GM18870 (cell line): ENCODE results near the gene PIK3R3.

Source experiments
- ATAC-seq: cut with Tn5 transposase; IDR thresholded peaks from one replicate; pipeline ENCODE4 v1.9.1; 2021; ENCODE audit warnings: moderate library complexity; ENCODE audit not compliant: unreplicated experiment

The PIK3R3 gene

DNA sequence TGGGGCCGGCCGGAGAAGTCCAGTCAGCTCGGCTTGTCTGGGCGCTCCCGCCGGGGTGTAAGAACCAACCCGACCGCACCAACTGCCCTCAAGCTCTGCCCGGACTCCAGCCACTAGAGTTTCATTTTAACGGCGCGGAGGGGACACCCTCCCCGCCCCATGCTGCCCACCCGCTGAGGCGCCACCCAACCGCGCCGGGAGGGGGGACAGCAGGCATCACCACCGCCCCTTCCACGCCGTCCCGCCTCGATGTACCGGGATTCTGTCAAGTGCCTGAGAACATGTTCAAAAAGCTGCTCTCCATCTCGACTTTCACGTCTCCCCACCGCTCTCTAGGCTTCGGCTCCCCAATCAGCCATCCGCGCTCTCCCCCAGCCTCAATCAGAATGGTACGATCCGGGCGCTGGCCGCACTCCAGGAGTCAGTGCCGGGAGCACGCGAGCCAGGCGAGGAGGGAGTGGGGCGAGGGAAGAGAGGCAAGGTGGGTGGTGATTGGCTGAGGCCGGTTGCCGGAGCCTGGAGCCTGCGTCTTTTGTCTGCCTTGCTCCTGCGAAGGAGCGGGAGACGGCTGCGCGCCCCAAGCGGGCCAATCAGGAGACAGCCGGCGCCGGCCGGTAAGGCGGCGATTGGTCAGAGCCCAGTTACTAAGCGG lies at the start of gene PIK3R3:
Gene PIK3R3, minus strand, starts transcription at position 101 of the 652 bp plus-strand sequence. CDS start 677 bp downstream, outside the sequence.
- peak; percentile 81 for ATAC-seq

DNA sequence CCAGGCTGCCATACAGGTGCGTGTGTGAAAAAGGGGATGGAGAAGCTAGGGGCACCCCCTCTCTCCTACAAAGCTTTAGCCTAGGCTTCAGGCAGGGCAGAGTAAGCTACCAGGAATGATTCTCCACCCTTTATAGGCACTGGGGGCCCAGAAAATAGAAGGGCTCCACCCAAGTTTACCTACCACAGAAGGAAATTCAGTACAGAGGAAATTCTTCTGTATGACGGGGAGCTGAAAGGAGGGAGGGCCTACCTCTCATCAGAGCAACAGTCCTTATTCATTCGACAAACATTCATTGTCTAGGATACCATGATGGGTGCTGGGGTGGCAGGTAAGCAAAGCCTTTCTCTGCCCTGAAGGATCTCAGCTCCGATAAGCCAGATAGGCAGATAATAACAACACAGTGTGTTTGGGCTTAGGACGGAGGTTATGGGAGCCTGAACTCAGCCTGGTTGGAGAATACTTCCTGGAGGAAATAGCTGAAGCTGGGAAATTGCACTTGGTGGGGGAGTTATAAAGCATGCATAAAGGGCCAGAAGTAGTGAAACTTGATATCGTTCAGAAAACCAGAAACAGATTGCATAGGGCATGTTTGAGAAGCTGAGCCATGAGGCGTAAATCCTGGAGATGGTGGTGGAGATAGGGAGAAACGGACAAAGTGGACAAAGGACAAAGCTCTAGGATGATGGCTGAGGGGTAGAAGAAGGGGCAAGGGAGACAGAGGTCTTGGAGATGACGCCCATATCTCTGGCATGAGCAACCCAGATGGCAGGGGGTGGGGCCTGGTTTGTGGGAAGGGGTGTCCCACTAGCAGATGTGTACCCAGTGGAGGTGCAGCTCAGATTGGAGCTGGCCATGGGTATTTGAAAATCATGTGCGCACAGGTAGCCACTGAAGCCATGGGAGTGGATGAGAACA lies 49.2 kb upstream of the PIK3R3 start:
- ATAC-seq: no peak

GRCh38 chr1:46180082-46180616 lies 47.7 kb upstream of the PIK3R3 start:
- ATAC-seq: no peak

GRCh38 chr1:46179138-46180081 lies 47.0 kb upstream of the PIK3R3 start:
- no peak for ATAC-seq

DNA sequence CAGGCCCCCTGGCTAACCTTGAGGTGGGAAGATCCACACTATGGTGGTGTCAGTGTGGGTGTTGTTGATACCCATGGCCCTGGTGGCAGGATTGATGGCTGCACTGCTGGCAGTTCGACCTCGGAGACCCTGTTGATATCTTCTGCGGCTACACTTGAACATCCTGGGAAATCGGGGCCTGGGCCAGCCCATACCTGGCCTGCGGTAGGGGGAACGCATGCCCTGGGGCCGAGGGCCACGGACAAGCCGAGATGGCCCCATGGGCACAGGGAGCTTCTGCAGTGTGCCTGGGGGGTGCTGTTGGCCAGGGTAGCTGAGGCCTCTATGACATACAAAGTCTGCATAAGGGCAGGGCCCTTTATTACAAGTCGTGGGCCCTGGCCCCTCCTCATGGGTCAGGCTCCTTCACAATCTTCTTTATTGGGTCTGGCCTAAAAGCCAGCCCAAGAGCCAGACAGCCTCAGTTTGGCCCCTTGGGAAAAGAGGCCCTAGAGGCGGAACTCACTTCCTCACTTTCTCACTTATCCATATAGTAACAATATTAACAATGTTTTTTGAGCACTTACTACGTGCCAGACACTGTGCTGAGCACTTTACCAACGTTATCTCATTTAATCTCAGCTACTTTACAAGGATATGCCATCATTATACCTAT lies 43.9 kb upstream of the PIK3R3 start, which contains the start of gene P3R3URF:
Gene P3R3URF, minus strand, starts transcription at position 278 of the 655 bp plus-strand sequence. Its CDS starts 17 bp downstream, at position 261.
- no peak for ATAC-seq

- ATAC-seq: no peak
These were observed 42.8 kb upstream of the PIK3R3 start for GRCh38 chr1:46175243-46175642.

GRCh38 chr1:46174448-46175231 lies 42.2 kb upstream of the PIK3R3 start, which contains the start of gene TSPAN1:
TSS of gene TSPAN1 (plus strand) at chr1:46175087. CDS start at chr1:46181108, 6,021 bp downstream.
- ATAC-seq: no peak

GRCh38 chr1:46173361-46173856 lies 41.0 kb upstream of the PIK3R3 start:
- ATAC-seq: no peak

GRCh38 chr1:46172321-46172720 lies 39.9 kb upstream of the PIK3R3 start:
- no peak for ATAC-seq

DNA sequence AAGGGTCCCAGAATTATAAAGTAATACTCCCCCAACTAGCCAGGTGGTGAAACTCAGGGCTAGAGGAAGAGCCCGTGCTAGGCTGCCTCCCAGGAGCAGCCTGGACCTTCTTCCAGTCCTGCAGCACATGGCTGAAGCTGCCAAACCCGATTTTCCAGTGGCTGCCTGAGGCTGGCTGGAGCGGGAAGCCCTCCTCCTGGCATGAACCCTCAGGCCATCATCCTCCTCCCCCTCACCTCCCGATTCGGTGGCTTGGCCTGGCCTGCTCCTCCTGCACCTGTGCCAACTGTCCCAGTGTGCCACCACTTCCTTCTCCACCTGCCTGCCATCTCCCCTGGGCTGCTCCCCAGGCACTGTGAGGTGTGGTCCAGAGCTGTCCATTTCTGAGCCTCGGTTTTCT lies 39.4 kb upstream of the PIK3R3 start:
- ATAC-seq: no peak

GRCh38 chr1:46171351-46171750 lies 38.9 kb upstream of the PIK3R3 start:
- ATAC-seq: no peak

DNA sequence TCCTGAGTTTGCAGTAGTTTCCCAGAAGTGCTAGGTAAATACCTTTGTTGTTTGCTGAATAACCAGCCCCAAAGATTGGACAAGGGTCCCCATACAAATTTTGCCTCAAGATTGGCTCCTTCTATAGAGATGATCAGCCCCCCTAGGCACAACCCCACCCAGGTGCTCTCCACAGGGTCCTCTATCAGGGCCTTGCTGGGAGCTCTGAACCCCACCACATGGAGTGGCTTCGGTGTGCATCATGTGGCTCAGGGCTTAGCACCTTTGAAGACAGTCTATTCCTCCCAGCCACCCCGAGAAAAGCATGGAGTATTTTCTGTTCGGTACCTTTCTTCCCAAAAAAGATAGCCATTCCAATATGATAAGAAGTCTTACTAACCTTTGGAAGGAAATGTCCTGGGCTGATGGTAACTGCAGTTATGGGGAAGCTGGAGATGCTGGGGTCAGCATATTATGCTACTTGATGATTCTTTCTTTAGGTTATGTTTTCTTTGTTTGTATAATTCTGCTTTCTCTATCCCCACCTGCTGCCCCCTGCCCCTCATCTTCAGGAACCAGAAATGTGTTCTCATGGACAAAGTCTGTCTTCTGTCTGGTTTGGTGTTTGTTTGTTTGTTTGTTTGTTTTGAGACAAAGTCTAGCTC lies 37.5 kb upstream of the PIK3R3 start:
- ATAC-seq: no peak

GRCh38 chr1:46168477-46168876 lies 36.0 kb upstream of the PIK3R3 start:
- ATAC-seq: no peak

GRCh38 chr1:46166521-46167462 lies 34.4 kb upstream of the PIK3R3 start:
- no peak for ATAC-seq

GRCh38 chr1:46160212-46160611 lies 27.8 kb upstream of the PIK3R3 start:
- ATAC-seq: no peak

DNA sequence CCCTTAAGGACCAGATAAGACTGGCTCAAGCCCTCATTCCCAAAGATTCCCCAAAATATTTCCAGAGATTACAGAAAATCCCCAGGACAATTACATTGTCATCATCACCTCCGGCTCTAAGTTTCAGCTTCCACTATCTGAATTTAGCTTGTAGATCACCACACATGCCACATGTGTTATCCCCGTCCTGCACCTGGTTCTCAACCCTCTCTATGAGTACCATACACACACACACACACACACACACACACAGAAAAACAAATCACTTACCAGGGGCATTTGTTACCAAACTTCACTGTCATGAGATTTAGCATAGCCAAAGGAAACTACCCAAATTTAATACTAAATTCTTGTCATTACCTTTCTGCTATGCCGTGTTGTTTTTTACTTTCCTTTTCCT lies 27.1 kb upstream of the PIK3R3 start:
- ATAC-seq: no peak
